ENCODE data around the gene CALHM4. TPM values are rescaled to one million over a fixed set of nuclear protein-coding genes. Genes with fewer than 3 reads are reported as not detected.
A peak's percentile ranks its signal among the peaks of the same experiment; 100 is the strongest.

The CALHM4 gene
- total RNA-seq, 1 donor from 2014 or later = not detected

- peaks cover 2% of the 10 kb centered on the region for H3K4me1 Mint-ChIP-seq
- Histone ChIP-seq H3K27ac (no peak overlapping the region), H4K20me1 (ENCODE audit: low read depth) (no peaks in the 10 kb centered on the region), H3K79me2 (ENCODE audit: low read depth) (no peaks in the 10 kb centered on the region), H3K9ac (no peak overlapping the region), H3K4me3 (no peak overlapping the region), H2AFZ (replicated peaks) (peak overlapping the region; percentile 2), H3K9me3 (ENCODE audit: low read depth) (no peaks in the 10 kb centered on the region), H3F3A (ENCODE audit: low read depth) (no peaks in the 10 kb centered on the region), H3K4me2 (no peak overlapping the region), H3K27me3 (peaks cover 5% of the 10 kb centered on the region), H3K4me1 (no peaks in the 10 kb centered on the region), H3K36me3 (no peaks in the 10 kb centered on the region)
- H3K27ac Mint-ChIP-seq = no peak overlapping the region
- no peaks in the 10 kb centered on the region for H3K36me3 Mint-ChIP-seq
- H3K9me3 Mint-ChIP-seq = no peaks in the 10 kb centered on the region
- peaks cover 5% of the 10 kb centered on the region for H3K27me3 Mint-ChIP-seq (ENCODE audit: insufficient read depth, low read depth)
- TF ChIP-seq CTCF (IDR thresholded peaks at IDR 0.05) = no peak
- TF ChIP-seq EZH2phosphoT487 (IDR thresholded peaks at IDR 0.05) = no peak
- TF ChIP-seq EZH2 (IDR thresholded peaks at IDR 0.05) = no peak
- no peak for DNase-seq (ENCODE audit: low spot score)
- H3K4me3 Mint-ChIP-seq = no peak overlapping the region
Observed at GRCh38 chr6:116564311-116564710, 10.8 kb downstream of the CALHM4 start.

GRCh38 chr6:116564921-116565872 lies 11.6 kb downstream of the CALHM4 start:
- Mint-ChIP-seq H3K27me3 (ENCODE audit: insufficient read depth, low read depth) (peaks cover 5% of the 10 kb centered on the region), H3K4me1 (peaks cover 6% of the 10 kb centered on the region), H3K9me3 (no peaks in the 10 kb centered on the region), H3K36me3 (no peaks in the 10 kb centered on the region), H3K27ac (no peak overlapping the region), H3K4me3 (no peak overlapping the region)
- no peak overlapping the region for H2AFZ ChIP-seq (replicated peaks)
- H3K9me3 ChIP-seq (ENCODE audit: low read depth) = no peaks in the 10 kb centered on the region
- no peaks in the 10 kb centered on the region for H3K36me3 ChIP-seq
- H3K27ac ChIP-seq = no peak overlapping the region
- peaks cover 2% of the 10 kb centered on the region for H3K4me1 ChIP-seq
- H3K79me2 ChIP-seq (ENCODE audit: low read depth) = peaks cover 4% of the 10 kb centered on the region
- DNase-seq (ENCODE audit: low spot score) = no peak
- peaks cover under 1% of the 10 kb centered on the region for H3F3A ChIP-seq (ENCODE audit: low read depth)
- peaks cover 5% of the 10 kb centered on the region for H3K27me3 ChIP-seq
- H3K9ac ChIP-seq = no peak overlapping the region
- no peaks in the 10 kb centered on the region for H4K20me1 ChIP-seq (ENCODE audit: low read depth)
- H3K4me2 ChIP-seq = no peak overlapping the region
- no peak overlapping the region for H3K4me3 ChIP-seq
- TF ChIP-seq EZH2phosphoT487 (IDR thresholded peaks at IDR 0.05) (no peak), CTCF (IDR thresholded peaks at IDR 0.05) (no peak), EZH2 (IDR thresholded peaks at IDR 0.05) (no peak)

GRCh38 chr6:116568111-116568510 lies 14.6 kb downstream of the CALHM4 start:
- H3K27me3 Mint-ChIP-seq (ENCODE audit: insufficient read depth, low read depth) = peaks cover 5% of the 10 kb centered on the region

More at GRCh38 chr6:116568111-116568510, 14.6 kb downstream of the CALHM4 start:
- peaks cover 16% of the 10 kb centered on the region for H3F3A ChIP-seq (ENCODE audit: low read depth)
- H3K4me3 Mint-ChIP-seq = no peak overlapping the region
- no peaks in the 10 kb centered on the region for H3K9me3 ChIP-seq (ENCODE audit: low read depth)
- no peak overlapping the region for H3K4me3 ChIP-seq
- H3K4me2 ChIP-seq = no peak overlapping the region
- no peak for DNase-seq (ENCODE audit: low spot score)
- peaks cover 25% of the 10 kb centered on the region for H3K79me2 ChIP-seq (ENCODE audit: low read depth)
- H3K36me3 ChIP-seq = no peaks in the 10 kb centered on the region
- peaks cover 5% of the 10 kb centered on the region for H3K27me3 ChIP-seq
- H3K9me3 Mint-ChIP-seq = no peaks in the 10 kb centered on the region
- H4K20me1 ChIP-seq (ENCODE audit: low read depth) = no peaks in the 10 kb centered on the region
- no peak overlapping the region for H3K27ac ChIP-seq
- H3K4me1 ChIP-seq = peaks cover 13% of the 10 kb centered on the region
- H3K4me1 Mint-ChIP-seq = peaks cover 19% of the 10 kb centered on the region
- TF ChIP-seq CTCF (IDR thresholded peaks at IDR 0.05) (no peak), EZH2 (IDR thresholded peaks at IDR 0.05) (no peak), EZH2phosphoT487 (IDR thresholded peaks at IDR 0.05) (no peak)
- H3K9ac ChIP-seq = no peak overlapping the region
- no peak overlapping the region for H2AFZ ChIP-seq (replicated peaks)
- H3K36me3 Mint-ChIP-seq = no peaks in the 10 kb centered on the region
- no peak overlapping the region for H3K27ac Mint-ChIP-seq

Measured in neural progenitor cell (in vitro differentiated cells).